ENCODE measurements around the gene KLF6.

GRCh38 chr10:3813267-3813666 lies 28.3 kb upstream of the KLF6 start:
- no peak for TF ChIP-seq POLR2A (IDR thresholded peaks at IDR 0.05)
- no peak for TF ChIP-seq POLR2AphosphoS5 (IDR thresholded peaks at IDR 0.05)
- no peak for TF ChIP-seq CTCF (IDR thresholded peaks at IDR 0.05)
- TF ChIP-seq EP300 (IDR thresholded peaks at IDR 0.05; ENCODE audit: low read depth), result no peak

All from transverse colon (tissue), 4 donors.